ENCODE data around the gene PLCB1.

The PLCB1 gene

GRCh38 chr20:8523684-8524083, 391.6 kb downstream of the PLCB1 start:
- Histone ChIP-seq H3K4me3 (ENCODE audit: low read depth in 1 of 2, low read length in 2 of 2) (no peak overlapping the region), H3K4me1 (ENCODE audit: control insufficient read depth in 1 of 2, insufficient read depth in 2 of 2, low read length in 2 of 2) (no peaks in the 10 kb centered on the region), H3K27me3 (ENCODE audit: low read depth, low read length) (no peaks in the 10 kb centered on the region), H3K36me3 (ENCODE audit: control insufficient read depth in 1 of 2, insufficient read depth in 2 of 2, low read length in 2 of 2) (no peaks in the 10 kb centered on the region), H3K27ac (ENCODE audit: low read length) (no peak overlapping the region), H3K9me3 (ENCODE audit: control insufficient read depth in 1 of 2, low read length in 2 of 2) (no peaks in the 10 kb centered on the region)

DNA sequence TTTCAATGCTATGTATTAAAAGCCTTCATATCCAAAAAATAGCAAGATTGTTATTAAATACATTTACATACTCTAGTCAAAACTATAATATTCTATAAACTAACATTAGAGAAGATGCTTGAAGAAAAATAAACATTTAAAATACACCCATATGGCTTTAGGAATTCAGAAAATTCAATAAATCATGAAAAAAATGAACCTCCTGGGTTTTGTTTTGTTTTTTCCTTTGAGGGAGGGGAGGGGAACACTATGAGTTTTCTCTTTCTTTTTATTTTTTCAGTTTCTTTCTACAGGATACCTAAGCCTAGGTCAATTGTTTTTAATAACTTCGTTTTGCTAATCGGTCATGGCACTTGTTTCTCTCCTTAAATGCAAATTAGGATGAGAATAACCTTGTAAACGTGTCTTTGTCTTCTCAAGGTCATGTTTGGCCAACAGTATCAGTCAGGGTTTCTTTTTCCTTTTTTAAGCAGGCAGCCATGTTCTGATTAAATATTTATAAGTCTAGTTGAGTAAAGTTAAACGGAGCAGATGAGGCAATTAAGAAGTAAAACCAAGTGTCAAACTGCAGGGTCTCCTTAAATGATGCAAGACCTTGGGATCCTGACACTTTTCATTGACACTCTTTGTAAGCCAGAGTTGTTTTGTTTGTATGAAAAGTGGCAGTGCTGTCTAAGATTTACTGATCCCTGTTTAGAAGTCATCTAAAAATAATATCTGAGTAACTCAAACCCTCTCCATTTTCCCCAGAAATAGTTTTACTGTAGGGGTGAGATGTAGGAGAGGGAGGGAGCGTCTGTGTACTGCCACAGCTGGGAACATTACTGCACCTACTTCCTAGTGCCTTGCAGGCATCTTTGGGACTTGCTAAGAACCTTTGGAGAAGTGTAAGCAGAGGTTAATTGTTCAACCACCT, 392.3 kb downstream of the PLCB1 start:
- Histone ChIP-seq H3K27ac (ENCODE audit: low read length) (no peak overlapping the region), H3K4me1 (ENCODE audit: control insufficient read depth in 1 of 2, insufficient read depth in 2 of 2, low read length in 2 of 2) (no peaks in the 10 kb centered on the region), H3K36me3 (ENCODE audit: control insufficient read depth in 1 of 2, insufficient read depth in 2 of 2, low read length in 2 of 2) (no peaks in the 10 kb centered on the region), H3K9me3 (ENCODE audit: control insufficient read depth in 1 of 2, low read length in 2 of 2) (no peaks in the 10 kb centered on the region), H3K27me3 (ENCODE audit: low read depth, low read length) (no peaks in the 10 kb centered on the region), H3K4me3 (ENCODE audit: low read depth in 1 of 2, low read length in 2 of 2) (no peak overlapping the region)

DNA sequence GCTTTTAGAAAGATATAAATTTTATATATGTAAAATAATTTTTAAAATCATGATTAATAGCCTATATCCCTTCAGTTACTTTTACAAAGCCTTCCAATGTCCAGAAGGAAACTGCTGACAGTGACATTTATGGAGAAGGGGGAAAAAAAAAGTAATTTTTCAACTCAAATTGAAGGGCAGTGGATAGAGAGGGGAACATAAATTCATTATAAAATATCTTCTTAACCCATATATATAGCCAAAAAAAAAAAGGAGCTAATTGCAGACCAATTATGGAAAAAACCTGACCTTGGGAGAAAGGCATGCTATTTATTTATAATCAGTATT, 392.9 kb downstream of the PLCB1 start:
- Histone ChIP-seq H3K27ac (ENCODE audit: low read length) (no peak overlapping the region), H3K9me3 (ENCODE audit: control insufficient read depth in 1 of 2, low read length in 2 of 2) (no peaks in the 10 kb centered on the region), H3K4me3 (ENCODE audit: low read depth in 1 of 2, low read length in 2 of 2) (no peak overlapping the region), H3K4me1 (ENCODE audit: control insufficient read depth in 1 of 2, insufficient read depth in 2 of 2, low read length in 2 of 2) (no peaks in the 10 kb centered on the region), H3K27me3 (ENCODE audit: low read depth, low read length) (no peaks in the 10 kb centered on the region), H3K36me3 (ENCODE audit: control insufficient read depth in 1 of 2, insufficient read depth in 2 of 2, low read length in 2 of 2) (no peaks in the 10 kb centered on the region)

DNA sequence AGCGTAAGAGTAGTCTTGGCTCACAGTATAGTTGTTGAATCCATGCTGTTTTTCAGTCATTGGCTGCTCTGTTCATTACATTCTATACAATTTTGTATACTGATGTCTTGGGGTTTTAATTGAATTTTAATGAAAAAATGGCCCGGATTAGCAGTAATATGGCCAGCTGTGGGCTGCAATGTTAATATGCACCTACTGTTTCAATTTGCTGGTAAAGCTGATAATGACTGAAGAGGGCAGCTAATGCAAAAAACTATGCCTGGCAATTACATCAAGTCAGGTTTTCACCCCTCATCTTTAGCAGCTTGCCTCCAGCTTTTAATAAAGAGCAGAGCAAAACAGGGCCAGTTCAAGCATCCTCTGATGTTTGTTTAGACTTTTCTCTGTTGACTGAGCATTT, 394.5 kb downstream of the PLCB1 start:
- Histone ChIP-seq H3K27me3 (ENCODE audit: low read depth, low read length) (no peaks in the 10 kb centered on the region), H3K27ac (ENCODE audit: low read length) (no peak overlapping the region), H3K9me3 (ENCODE audit: control insufficient read depth in 1 of 2, low read length in 2 of 2) (no peaks in the 10 kb centered on the region), H3K4me3 (ENCODE audit: low read depth in 1 of 2, low read length in 2 of 2) (no peak overlapping the region), H3K4me1 (ENCODE audit: control insufficient read depth in 1 of 2, insufficient read depth in 2 of 2, low read length in 2 of 2) (no peaks in the 10 kb centered on the region), H3K36me3 (ENCODE audit: control insufficient read depth in 1 of 2, insufficient read depth in 2 of 2, low read length in 2 of 2) (no peaks in the 10 kb centered on the region)

DNA sequence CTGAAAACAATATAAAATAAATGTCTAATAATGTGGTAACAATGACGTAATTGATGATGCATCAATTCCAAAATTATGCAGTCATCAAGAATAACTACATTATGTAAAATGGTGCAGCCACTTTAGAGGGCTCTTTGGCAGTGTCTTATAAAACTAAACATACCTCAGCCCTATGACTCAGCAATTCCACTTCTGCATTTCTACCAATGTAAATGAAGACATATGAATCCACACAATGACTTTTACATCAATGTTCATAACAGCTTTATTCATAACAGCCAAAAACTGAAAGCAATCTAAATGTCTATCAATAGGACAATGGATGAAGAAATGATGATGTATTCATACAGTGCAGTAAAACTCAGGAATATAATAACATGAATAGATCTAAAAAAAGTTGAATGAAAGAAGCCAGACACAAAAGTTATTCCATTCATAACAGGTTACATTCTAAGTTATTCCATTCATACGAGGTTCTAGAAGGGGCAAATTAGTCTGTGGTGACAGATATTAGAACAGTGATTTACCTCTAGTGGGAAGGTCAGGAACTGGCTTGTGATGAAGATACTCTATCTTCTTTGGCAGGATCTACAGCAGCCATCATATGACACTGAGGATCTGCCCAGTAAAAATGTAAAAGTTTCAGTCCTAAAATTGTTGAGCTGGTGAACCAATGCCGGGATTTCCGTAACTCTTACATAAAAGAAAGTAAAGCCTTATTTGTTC, 396.1 kb downstream of the PLCB1 start:
- Histone ChIP-seq H3K36me3 (ENCODE audit: control insufficient read depth in 1 of 2, insufficient read depth in 2 of 2, low read length in 2 of 2) (no peaks in the 10 kb centered on the region), H3K4me1 (ENCODE audit: control insufficient read depth in 1 of 2, insufficient read depth in 2 of 2, low read length in 2 of 2) (no peaks in the 10 kb centered on the region), H3K4me3 (ENCODE audit: low read depth in 1 of 2, low read length in 2 of 2) (no peak overlapping the region), H3K9me3 (ENCODE audit: control insufficient read depth in 1 of 2, low read length in 2 of 2) (no peaks in the 10 kb centered on the region), H3K27me3 (ENCODE audit: low read depth, low read length) (no peaks in the 10 kb centered on the region), H3K27ac (ENCODE audit: low read length) (no peak overlapping the region)

DNA sequence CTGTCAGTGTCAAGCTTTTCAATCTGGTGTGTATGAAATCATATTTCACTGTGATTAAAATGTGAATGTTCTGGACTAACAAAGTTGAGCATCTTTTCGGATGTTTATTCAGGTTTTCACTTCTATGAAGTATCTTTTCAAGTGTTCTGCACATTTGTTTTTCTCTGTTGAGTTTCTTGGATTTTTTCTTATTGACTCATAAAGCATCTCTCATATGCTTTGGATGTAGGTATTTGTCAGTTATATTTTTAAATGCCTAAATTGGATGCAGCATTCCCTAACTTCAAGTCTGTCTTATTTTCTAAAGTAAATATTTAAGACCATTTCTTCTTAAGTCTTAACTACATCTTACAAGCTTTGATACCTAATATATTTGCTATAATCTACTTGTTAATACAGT, 398.0 kb downstream of the PLCB1 start:
- H3K27me3 ChIP-seq (ENCODE audit: low read depth, low read length) = no peaks in the 10 kb centered on the region
- no peak overlapping the region for H3K4me3 ChIP-seq (ENCODE audit: low read depth in 1 of 2, low read length in 2 of 2)
- no peaks in the 10 kb centered on the region for H3K4me1 ChIP-seq (ENCODE audit: control insufficient read depth in 1 of 2, insufficient read depth in 2 of 2, low read length in 2 of 2)
- H3K9me3 ChIP-seq (ENCODE audit: control insufficient read depth in 1 of 2, low read length in 2 of 2) = no peaks in the 10 kb centered on the region
- no peak overlapping the region for H3K27ac ChIP-seq (ENCODE audit: low read length)
- no peaks in the 10 kb centered on the region for H3K36me3 ChIP-seq (ENCODE audit: control insufficient read depth in 1 of 2, insufficient read depth in 2 of 2, low read length in 2 of 2)

DNA sequence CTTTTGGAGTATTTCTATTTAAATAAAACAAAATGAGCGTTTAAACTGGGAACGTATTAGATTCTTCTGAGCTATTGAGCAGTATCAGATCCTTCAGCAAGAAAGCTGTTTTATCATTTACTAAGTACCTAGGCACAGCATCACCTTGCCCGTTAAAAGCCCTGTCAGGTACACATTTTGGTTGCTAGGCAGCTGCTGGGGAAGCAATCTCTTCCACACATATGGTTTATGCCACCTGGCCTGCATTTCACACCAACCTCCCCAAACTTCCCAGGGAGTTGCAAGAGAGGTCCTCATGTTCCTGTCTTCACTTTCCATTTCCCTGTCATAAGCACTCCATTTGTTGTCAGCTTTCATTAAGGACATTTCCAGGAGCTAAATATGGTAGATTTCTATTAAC, 400.1 kb downstream of the PLCB1 start:
- Histone ChIP-seq H3K4me3 (ENCODE audit: low read depth in 1 of 2, low read length in 2 of 2) (no peak overlapping the region), H3K27me3 (ENCODE audit: low read depth, low read length) (no peaks in the 10 kb centered on the region), H3K27ac (ENCODE audit: low read length) (no peak overlapping the region), H3K36me3 (ENCODE audit: control insufficient read depth in 1 of 2, insufficient read depth in 2 of 2, low read length in 2 of 2) (no peaks in the 10 kb centered on the region), H3K9me3 (ENCODE audit: control insufficient read depth in 1 of 2, low read length in 2 of 2) (no peaks in the 10 kb centered on the region), H3K4me1 (ENCODE audit: control insufficient read depth in 1 of 2, insufficient read depth in 2 of 2, low read length in 2 of 2) (no peaks in the 10 kb centered on the region)

DNA sequence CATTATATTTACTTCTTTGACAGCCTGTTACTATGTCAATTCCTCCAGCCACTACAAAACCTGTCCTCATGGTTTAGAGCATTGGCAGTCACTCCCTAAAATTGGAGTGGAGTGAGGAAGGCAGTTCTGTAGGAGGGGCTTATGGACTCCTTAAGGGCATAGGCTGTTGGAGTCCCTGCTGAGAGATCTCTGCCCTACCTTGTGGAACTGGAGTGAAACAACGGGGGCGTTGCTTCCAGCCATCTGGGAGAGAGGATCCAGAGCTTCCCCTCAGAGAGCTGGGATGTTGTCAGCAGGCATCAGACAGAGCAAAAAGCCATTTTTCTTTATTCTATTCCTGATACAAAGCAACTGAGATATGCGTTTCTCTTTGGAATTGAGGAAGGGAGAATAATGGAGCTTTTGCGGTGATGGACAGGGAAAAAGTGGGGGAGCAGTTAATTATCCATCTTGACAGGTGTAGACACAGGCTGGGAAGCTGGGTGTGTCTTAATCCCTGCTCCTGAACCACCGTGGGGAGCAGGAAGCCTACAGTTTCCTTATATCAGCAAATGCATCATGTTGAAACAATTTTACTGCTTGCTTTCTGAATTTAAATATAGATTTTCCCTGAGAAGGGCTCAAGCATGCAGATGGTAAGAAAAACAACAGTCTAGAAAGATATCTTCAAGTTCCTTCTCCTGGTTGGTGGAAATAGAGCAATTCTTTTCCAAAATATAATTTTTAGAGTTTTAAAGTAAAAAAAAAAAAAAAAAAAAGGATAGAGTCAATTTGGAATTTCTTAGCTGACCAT, 402.5 kb downstream of the PLCB1 start:
- Histone ChIP-seq H3K4me3 (ENCODE audit: low read depth in 1 of 2, low read length in 2 of 2) (no peak overlapping the region), H3K4me1 (ENCODE audit: control insufficient read depth in 1 of 2, insufficient read depth in 2 of 2, low read length in 2 of 2) (no peaks in the 10 kb centered on the region), H3K36me3 (ENCODE audit: control insufficient read depth in 1 of 2, insufficient read depth in 2 of 2, low read length in 2 of 2) (no peaks in the 10 kb centered on the region), H3K27me3 (ENCODE audit: low read depth, low read length) (no peaks in the 10 kb centered on the region), H3K27ac (ENCODE audit: low read length) (no peak overlapping the region), H3K9me3 (ENCODE audit: control insufficient read depth in 1 of 2, low read length in 2 of 2) (no peaks in the 10 kb centered on the region)

GRCh38 chr20:8535403-8536261, 403.6 kb downstream of the PLCB1 start:
- no peak overlapping the region for H3K27ac ChIP-seq (ENCODE audit: low read length)
- no peaks in the 10 kb centered on the region for H3K4me1 ChIP-seq (ENCODE audit: control insufficient read depth in 1 of 2, insufficient read depth in 2 of 2, low read length in 2 of 2)
- no peaks in the 10 kb centered on the region for H3K27me3 ChIP-seq (ENCODE audit: low read depth, low read length)
- no peak overlapping the region for H3K4me3 ChIP-seq (ENCODE audit: low read depth in 1 of 2, low read length in 2 of 2)
- H3K9me3 ChIP-seq (ENCODE audit: control insufficient read depth in 1 of 2, low read length in 2 of 2) = no peaks in the 10 kb centered on the region
- no peaks in the 10 kb centered on the region for H3K36me3 ChIP-seq (ENCODE audit: control insufficient read depth in 1 of 2, insufficient read depth in 2 of 2, low read length in 2 of 2)

DNA sequence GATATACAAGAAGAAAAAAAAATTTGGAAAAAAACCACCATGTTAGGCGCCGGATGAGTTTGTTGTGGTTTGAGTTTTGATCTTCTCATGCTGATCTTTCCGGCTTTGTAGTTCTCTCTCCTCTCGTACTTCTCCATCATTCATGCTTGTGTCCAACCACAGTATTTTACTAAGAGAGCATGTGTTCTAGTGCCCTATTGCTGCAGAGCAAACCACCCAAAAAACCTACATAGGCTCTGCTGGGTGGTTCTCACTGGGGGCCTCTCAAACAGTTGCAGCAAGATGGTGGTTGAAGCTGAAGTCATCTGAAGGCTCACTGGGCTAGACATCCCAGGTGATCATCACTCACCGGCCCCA, 404.2 kb downstream of the PLCB1 start:
- Histone ChIP-seq H3K27me3 (ENCODE audit: low read depth, low read length) (no peaks in the 10 kb centered on the region), H3K36me3 (ENCODE audit: control insufficient read depth in 1 of 2, insufficient read depth in 2 of 2, low read length in 2 of 2) (no peaks in the 10 kb centered on the region), H3K4me3 (ENCODE audit: low read depth in 1 of 2, low read length in 2 of 2) (no peak overlapping the region), H3K9me3 (ENCODE audit: control insufficient read depth in 1 of 2, low read length in 2 of 2) (no peaks in the 10 kb centered on the region), H3K27ac (ENCODE audit: low read length) (no peak overlapping the region), H3K4me1 (ENCODE audit: control insufficient read depth in 1 of 2, insufficient read depth in 2 of 2, low read length in 2 of 2) (no peaks in the 10 kb centered on the region)

DNA sequence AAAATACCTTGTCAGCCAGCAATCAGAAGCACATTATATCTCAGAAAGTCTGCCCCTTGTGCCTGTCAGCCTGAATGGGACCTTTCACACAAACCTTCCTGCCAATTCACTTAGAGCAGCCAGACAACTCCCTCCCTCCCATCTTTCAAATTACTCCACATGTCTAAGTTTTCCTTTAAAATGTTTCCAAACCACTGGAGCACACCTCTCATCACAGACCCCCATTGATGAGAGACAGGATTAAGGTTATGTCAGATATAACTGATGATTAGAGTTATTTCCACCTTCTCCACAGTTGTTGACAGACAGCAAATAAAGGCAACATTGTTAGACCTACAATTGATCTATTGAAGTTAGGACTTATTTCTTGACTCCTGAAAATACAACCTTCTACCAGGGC, 408.4 kb downstream of the PLCB1 start:
- no peaks in the 10 kb centered on the region for H3K36me3 ChIP-seq (ENCODE audit: control insufficient read depth in 1 of 2, insufficient read depth in 2 of 2, low read length in 2 of 2)
- no peaks in the 10 kb centered on the region for H3K27me3 ChIP-seq (ENCODE audit: low read depth, low read length)
- no peak overlapping the region for H3K27ac ChIP-seq (ENCODE audit: low read length)
- H3K9me3 ChIP-seq (ENCODE audit: control insufficient read depth in 1 of 2, low read length in 2 of 2) = no peaks in the 10 kb centered on the region
- H3K4me3 ChIP-seq (ENCODE audit: low read depth in 1 of 2, low read length in 2 of 2) = no peak overlapping the region
- no peaks in the 10 kb centered on the region for H3K4me1 ChIP-seq (ENCODE audit: control insufficient read depth in 1 of 2, insufficient read depth in 2 of 2, low read length in 2 of 2)
